HUES48 (cell line): Measurements from ENCODE around the gene FNIP2.
A peak's percentile ranks its signal among the peaks of the same experiment; 100 is the strongest.

Experiments used
- H3K27ac ChIP-seq: one replicate; pipeline ENCODE4 v1.7.0; 2013; ENCODE audit warnings: low read depth, low read length, inconsistent platforms
- H3K27me3 ChIP-seq: 2 replicates; pipeline ENCODE4 v1.6.1; 2013; ENCODE audit warnings: mild to moderate bottlenecking, low read length; ENCODE audit not compliant: control insufficient read depth, insufficient read depth
- H3K36me3 ChIP-seq: 2 replicates; pipeline ENCODE4 v1.6.1; 2013; ENCODE audit warnings: low read length; ENCODE audit not compliant: control insufficient read depth, insufficient read depth
- H3K4me1 ChIP-seq: 2 replicates; pipeline ENCODE4 v1.6.1; 2013; ENCODE audit warnings: mild to moderate bottlenecking, low read length; ENCODE audit not compliant: control insufficient read depth, insufficient read depth
- H3K4me3 ChIP-seq: 2 replicates; pipeline ENCODE4 v1.5.1; 2013; ENCODE audit warnings: mild to moderate bottlenecking, low read depth, low read length
- H3K9ac ChIP-seq: 2 replicates; pipeline ENCODE4 v1.6.1; 2013; ENCODE audit warnings: mild to moderate bottlenecking, low read depth, low read length, moderate library complexity
- H3K9me3 ChIP-seq: 2 replicates; pipeline ENCODE4 v1.6.1; 2013; ENCODE audit warnings: low read length; ENCODE audit not compliant: control insufficient read depth, insufficient read depth

The FNIP2 gene

GRCh38 chr4:158845311-158846041 lies 76.7 kb downstream of the FNIP2 start:
- H3K9ac ChIP-seq = peak overlapping the region; percentile 38
- no peaks in the 10 kb centered on the region for H3K27me3 ChIP-seq
- peaks cover 44% of the 10 kb centered on the region for H3K4me1 ChIP-seq
- peak overlapping the region; percentile 23 for H3K4me3 ChIP-seq
- H3K27ac ChIP-seq = peak overlapping the region; percentile 97
- H3K9me3 ChIP-seq = no peaks in the 10 kb centered on the region
- 0 out of 2 replicates have a peak, but pooled peaks cover 4% of the 10 kb centered on the region for H3K36me3 ChIP-seq

- H3K27me3 ChIP-seq = no peaks in the 10 kb centered on the region
- no peak overlapping the region for H3K27ac ChIP-seq
- no peaks in the 10 kb centered on the region for H3K36me3 ChIP-seq
- no peak overlapping the region for H3K4me3 ChIP-seq
- H3K9me3 ChIP-seq = no peaks in the 10 kb centered on the region
- H3K9ac ChIP-seq = no peak overlapping the region
- peaks cover 46% of the 10 kb centered on the region for H3K4me1 ChIP-seq
These were observed 78.7 kb downstream of the FNIP2 start for GRCh38 chr4:158847535-158847934.

- Histone ChIP-seq H3K36me3 (no peaks in the 10 kb centered on the region), H3K27me3 (no peaks in the 10 kb centered on the region), H3K9me3 (no peaks in the 10 kb centered on the region), H3K4me1 (peaks cover 31% of the 10 kb centered on the region), H3K9ac (no peak overlapping the region), H3K4me3 (no peak overlapping the region), H3K27ac (no peak overlapping the region)
These were observed 80.9 kb downstream of the FNIP2 start for GRCh38 chr4:158849681-158850080.

- no peaks in the 10 kb centered on the region for H3K27me3 ChIP-seq
- no peak overlapping the region for H3K27ac ChIP-seq
- H3K4me3 ChIP-seq = no peak overlapping the region
- peaks cover 24% of the 10 kb centered on the region for H3K4me1 ChIP-seq
- no peak overlapping the region for H3K9ac ChIP-seq
- no peaks in the 10 kb centered on the region for H3K36me3 ChIP-seq
- no peaks in the 10 kb centered on the region for H3K9me3 ChIP-seq
These were observed 81.5 kb downstream of the FNIP2 start for GRCh38 chr4:158850371-158850770.

GRCh38 chr4:158850800-158851644 lies 82.2 kb downstream of the FNIP2 start:
- no peaks in the 10 kb centered on the region for H3K27me3 ChIP-seq
- H3K27ac ChIP-seq = no peak overlapping the region
- H3K9me3 ChIP-seq = no peaks in the 10 kb centered on the region
- H3K4me1 ChIP-seq = peaks cover 18% of the 10 kb centered on the region
- no peaks in the 10 kb centered on the region for H3K36me3 ChIP-seq
- H3K9ac ChIP-seq = no peak overlapping the region
- no peak overlapping the region for H3K4me3 ChIP-seq

- Histone ChIP-seq H3K27me3 (no peaks in the 10 kb centered on the region), H3K36me3 (no peaks in the 10 kb centered on the region), H3K27ac (no peak overlapping the region), H3K9me3 (no peaks in the 10 kb centered on the region), H3K4me1 (peaks cover 6% of the 10 kb centered on the region; the same call in 1 of the 2 replicates), H3K9ac (no peak overlapping the region), H3K4me3 (no peak overlapping the region)
These were observed 85.4 kb downstream of the FNIP2 start for GRCh38 chr4:158854236-158854635.

GRCh38 chr4:158856852-158857251 lies 88.0 kb downstream of the FNIP2 start:
- H3K36me3 ChIP-seq = peaks cover 11% of the 10 kb centered on the region
- no peak overlapping the region for H3K9ac ChIP-seq
- no peaks in the 10 kb centered on the region for H3K4me1 ChIP-seq

GRCh38 chr4:158857951-158858350 lies 89.1 kb downstream of the FNIP2 start:
- peaks cover 19% of the 10 kb centered on the region for H3K36me3 ChIP-seq
- H3K27ac ChIP-seq = no peak overlapping the region
- H3K27me3 ChIP-seq = no peaks in the 10 kb centered on the region
- no peaks in the 10 kb centered on the region for H3K4me1 ChIP-seq
- H3K4me3 ChIP-seq = no peak overlapping the region
- H3K9me3 ChIP-seq = no peaks in the 10 kb centered on the region
- H3K9ac ChIP-seq = no peak overlapping the region

More at GRCh38 chr4:158856852-158857251, 88.0 kb downstream of the FNIP2 start:
- H3K27ac ChIP-seq = no peak overlapping the region
- H3K4me3 ChIP-seq = no peak overlapping the region
- no peaks in the 10 kb centered on the region for H3K9me3 ChIP-seq
- H3K27me3 ChIP-seq = no peaks in the 10 kb centered on the region

- H3K4me3 ChIP-seq = no peak overlapping the region
- H3K36me3 ChIP-seq = peaks cover 19% of the 10 kb centered on the region
- no peak overlapping the region for H3K9ac ChIP-seq
- H3K4me1 ChIP-seq = no peaks in the 10 kb centered on the region
- no peaks in the 10 kb centered on the region for H3K27me3 ChIP-seq
- H3K9me3 ChIP-seq = no peaks in the 10 kb centered on the region
- H3K27ac ChIP-seq = no peak overlapping the region
These were observed 89.8 kb downstream of the FNIP2 start for GRCh38 chr4:158858410-158859199.

GRCh38 chr4:158859661-158860060 lies 90.8 kb downstream of the FNIP2 start:
- H3K9ac ChIP-seq = no peak overlapping the region
- H3K27me3 ChIP-seq = no peaks in the 10 kb centered on the region
- H3K4me1 ChIP-seq = no peaks in the 10 kb centered on the region
- H3K9me3 ChIP-seq = no peaks in the 10 kb centered on the region
- no peak overlapping the region for H3K27ac ChIP-seq
- H3K4me3 ChIP-seq = no peak overlapping the region
- H3K36me3 ChIP-seq = peaks cover 19% of the 10 kb centered on the region
